Endometrial microvascular endothelial cells (primary cell): Measurements from ENCODE around the gene TSSK6. TPM values are rescaled to one million over a fixed set of nuclear protein-coding genes. Genes with fewer than 3 reads are reported as not detected.

Source experiments
- in situ Hi-C: cut with HindIII; loops from 2 replicates; pipeline ENCODE4 v1.10.0; 2017; ENCODE audit warnings: low sequenced_read_pairs, low pct_unique_long_range_greater_than_20kb; ENCODE audit errors: inconsistent ontology term
- total RNA-seq: library from RNA; depleted of rRNA; stranded (reverse); fragments of >200 nt; gene quantifications from one replicate; pipeline ENCODE4 v1.2.3, GENCODE V29; 2015; ENCODE audit errors: inconsistent ontology term

TSSK6 gene
- total RNA-seq, 1 donor from 2014 or later = 0.09 TPM

DNA sequence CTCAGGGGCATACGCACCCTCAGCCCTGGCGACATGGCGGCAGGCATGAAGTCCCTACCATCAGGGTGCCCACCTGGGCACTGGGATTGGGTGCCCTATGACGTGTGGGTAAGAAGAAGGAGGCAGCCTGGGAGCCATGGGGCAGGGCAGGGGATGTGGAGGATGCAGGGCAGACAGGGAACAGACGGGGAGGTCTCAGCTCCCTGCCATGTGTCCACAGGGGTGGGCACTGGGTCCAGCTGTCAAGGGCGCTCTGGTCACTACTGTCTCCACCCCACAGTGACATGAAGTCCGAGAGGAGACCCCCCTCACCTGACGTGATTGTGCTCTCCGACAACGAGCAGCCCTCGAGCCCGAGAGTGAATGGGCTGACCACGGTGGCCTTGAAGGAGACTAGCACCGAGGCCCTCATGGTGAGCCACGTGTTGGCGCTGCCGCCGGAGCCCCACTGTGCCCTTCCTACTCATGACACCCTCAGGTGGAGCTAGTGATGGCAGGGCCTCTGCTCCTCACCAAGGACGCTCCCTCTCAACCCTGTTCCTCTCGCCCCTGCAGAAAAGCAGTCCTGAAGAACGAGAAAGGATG, 23.2 kb downstream of the TSSK6 start:
- in situ Hi-C loops = no loop called here

DNA sequence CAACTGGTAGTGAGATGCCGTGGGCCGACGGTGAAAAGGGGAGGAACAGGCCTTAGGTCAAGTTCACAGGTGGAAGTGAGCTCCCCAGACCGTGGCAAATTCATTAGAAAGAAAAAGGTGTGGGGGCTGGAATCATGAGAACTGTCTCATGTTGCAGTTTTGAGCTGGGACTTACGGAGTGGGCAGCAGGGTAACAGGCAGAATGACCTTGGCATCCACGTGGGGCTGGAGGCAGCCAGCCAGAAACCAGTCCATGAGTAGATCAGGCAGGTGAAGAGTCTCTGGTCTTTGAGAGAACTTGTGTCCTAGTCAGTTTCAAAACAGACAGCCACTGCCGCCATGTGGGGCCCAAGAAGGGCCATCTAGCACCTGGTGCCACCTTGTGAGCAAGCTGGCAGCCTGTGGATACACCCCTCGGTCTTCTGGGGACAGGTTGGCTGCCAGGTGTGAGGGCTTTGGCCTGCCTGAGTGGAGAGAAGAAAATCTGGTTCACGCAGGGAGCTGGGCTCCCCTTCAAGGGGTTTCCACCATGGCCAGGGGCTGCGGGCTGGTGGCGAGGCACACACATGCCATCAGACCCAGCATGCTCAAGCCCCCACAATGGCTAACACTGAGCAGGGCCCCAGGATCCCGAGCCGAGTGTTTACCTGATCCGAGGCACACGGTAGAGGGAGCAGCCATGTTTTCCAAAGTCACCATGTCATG, 23.9 kb downstream of the TSSK6 start:
- in situ Hi-C loops = no loop called here

DNA sequence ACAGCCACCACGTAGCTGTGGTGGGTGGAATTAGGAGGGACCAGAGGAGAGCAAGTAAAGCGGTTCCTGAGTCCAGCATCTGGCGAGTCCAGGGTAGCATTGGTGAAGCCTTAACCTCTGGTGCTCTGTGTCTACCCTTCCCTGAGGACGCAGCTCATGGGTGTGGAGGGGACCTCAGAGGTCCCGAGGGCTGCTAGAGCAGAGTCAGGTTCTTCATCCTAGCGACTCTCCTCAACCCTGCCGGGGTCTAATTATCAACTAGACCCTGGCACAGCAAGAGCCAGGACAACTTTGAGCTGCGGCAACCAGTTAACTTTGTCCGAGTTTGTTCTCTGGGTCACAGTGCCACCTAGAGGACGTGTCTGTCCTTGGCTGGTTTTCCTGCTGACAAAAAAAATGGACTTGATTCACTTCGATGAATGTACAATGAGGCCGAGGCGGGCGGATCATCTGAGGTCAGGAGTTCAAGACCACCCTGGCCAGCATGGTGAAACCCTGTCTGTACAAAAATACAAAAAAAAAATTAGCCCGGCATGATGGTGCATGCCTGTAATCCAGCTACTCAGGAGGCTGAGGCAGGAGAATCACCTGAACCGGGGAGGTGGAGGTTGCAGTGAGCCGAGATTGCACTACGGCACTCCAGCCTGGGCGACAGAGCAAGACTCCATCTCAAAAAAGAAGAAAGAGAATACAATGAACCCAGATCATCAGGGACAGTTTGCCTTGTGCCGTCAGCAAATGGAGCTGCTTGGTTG, 25.0 kb downstream of the TSSK6 start:
- in situ Hi-C loops = no loop called here

DNA sequence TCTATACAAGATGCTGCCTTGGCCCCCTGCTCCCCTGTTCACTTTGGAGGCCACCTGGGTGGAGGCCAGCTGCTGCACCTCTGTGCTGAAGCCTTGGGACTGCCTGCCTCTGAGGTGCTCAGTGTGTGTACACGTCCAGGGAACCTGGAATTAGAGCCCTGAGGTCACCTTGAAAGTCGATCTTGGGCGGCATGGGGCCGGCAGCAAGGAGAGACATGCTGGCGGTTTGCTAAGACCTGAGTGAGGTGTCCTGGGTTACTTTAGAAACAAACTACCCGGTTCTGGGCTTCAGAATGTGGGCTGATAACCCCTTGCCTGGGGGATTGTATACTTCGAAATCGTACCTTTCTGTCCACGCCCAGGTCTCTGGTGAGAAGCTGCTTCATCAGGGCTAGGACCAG, 25.5 kb downstream of the TSSK6 start:
- in situ Hi-C loops = no loop called here

DNA sequence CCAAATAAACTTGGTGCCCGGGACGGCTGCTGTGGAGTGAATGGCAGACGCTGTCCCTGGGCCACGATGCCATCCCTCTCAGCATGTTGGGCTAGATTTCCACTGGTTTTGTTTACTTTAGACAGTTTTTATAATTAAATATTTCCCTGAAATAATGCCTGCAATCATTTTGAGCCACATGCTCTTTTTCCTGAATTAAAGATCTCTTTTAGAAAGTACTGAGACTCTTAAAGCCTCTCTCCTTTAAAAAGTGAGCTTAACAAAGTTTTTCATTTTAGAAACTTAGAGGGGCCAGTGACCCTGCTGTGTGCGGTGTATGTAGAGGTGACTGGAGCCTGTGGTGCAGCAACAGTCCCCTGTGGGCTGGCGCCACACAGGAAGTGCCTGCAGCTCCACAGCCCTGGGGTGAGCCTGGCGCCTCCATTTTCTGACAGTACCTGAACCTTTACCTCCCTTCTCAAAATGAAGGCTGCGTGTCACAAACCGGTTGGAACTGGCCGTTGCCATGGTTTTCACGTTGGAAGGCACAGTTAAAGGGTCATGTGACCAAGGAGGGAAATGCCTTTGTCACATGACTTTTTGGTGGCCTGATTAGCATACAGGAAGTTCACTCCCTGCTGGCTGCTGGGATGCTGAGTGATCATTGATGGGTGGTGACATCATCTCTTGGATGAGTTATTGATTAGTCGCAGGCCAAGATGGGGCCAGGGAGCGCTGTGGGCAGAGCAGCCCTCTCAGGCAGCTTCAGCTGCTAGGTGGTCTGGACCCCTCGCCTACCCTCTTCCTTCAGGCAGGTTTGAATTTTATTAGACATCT, 26.3 kb downstream of the TSSK6 start:
- in situ Hi-C loops = no loop called here

DNA sequence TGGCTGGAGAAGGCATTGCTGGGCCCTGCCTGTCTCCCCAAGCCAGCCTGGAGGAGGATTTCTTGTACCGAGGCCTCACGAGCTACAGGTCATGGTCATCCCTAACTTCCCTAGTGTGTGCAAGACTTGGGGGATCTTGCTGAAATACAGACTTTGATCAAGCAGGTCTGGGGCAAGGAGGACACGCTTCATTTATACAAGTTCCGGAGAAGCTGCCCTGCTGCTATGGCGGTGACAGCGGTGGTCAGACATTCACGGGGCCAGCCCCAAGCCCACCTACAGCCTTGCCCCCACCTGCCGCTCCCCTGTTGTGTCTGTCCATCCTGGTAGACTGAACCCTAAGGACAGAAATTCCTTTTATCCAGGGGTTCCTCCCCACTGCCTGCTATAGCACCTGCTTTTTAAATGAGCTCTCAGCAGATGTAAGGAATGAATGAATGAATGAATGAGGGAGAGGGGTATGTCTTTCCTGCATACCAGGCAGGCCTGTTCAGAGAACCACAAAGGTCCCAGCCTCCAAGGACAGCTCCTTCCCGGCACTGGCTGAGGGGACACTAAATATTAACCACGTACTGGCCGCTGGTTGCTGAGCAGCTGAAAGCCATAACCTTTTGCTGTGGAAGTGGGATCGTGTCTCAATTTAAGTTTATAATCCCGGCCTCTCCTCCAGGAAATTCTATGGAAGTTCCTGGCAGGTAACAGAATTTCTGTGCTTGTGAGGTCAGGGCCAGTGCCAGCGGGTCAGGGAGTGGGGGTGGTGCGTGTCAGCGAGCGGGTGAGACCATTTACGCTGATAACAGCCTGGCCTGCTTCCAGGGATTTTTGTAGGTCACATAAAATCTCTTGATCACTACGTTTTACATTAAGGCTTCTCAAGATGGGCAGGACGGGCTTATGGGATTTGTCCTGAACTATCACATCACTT, 27.1 kb downstream of the TSSK6 start:
- in situ Hi-C loops = no loop called here

DNA sequence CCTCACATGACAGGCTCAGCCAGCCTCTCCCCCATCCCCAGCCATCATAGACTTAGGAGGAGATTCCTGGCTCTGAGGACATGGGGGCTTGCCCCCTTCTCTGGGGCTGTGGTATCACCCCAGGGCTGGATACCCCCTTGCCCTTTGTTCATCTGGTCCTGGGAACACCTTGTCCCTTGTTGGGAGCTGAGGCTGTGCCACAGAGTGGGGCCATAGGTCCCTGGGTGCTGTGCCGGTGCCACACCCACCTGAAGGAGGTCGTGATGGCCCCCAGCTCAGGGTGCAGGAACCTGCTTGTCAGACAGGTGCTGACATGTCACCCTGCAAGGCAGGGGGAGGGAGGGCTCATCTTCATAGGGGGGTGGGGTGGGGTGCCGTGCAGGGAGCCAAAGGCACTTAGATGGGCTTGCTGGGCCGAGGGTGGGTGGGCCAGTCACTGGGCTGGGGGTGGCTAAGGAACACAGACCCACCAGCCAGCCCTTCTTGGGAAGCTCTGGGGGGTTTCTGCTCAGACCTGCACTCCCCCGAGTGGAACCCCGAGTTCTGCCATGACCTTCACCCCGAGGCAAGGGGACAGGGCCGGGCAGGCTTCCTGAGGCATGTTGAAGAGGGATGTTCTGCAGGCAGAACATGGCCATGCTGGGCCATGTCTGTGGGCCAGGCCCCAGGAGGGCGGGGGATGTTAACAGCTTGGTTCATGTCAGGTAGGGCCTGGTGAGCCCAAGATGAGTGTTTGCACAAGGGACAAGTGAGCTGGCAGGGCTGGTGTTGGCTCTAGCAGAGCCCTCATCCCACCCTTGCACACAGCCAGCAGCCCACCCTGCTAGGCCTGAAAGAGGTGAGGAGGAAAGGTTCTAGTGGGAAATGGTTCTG, 28.0 kb downstream of the TSSK6 start:
- in situ Hi-C loops = no loop called here

DNA sequence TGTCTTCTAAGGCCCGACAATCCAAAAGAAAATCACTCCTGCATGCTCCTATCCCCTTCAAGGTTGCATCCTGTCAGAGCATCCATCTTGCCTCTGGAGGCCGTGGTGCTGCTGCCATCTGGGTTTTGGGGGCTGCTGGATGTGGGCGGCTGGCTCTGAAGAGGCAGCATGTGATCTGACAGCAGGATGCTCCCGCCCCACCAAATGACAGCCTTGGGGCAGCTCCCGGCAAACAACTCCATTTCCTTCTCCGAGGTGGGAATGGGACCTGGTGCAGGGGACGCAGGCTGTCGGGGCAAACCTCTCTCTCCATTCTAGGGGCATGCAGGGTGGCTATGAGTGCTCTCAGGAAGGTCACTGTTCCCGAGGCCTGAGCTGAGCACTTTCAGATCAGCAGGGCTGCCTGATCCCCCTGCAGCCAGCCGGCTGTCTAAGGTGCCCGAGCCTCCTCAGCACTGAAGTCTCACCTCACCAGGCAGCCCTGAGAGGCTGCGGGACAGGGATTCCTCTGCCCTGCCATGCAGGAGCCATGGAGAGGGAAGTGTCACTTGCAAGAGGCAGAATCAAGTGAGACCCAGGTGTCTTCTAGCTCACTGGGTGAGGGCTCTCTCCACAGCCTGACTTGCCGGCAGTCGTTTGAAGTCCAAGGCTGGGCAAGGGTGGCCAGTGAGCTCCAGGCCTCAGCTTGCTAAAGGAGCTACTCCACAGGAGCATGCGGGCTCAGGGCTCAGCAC, 28.8 kb downstream of the TSSK6 start:
- in situ Hi-C loops = no loop called here

DNA sequence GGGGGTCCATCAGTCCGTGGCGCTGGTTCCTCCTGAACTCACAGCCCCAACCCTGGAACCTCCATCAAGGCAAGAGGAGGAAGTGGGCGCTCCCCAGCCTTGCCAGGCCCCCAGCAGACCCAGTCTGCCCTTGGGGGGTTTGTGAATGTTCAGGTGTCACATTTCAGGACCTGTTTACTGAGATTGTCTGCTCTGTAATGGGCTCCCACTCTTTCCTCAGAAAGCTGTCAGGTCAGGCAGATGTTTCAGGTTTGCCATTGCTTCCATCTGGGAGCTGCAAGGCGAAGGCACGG, 29.4 kb downstream of the TSSK6 start:
- in situ Hi-C loops = no loop called here

DNA sequence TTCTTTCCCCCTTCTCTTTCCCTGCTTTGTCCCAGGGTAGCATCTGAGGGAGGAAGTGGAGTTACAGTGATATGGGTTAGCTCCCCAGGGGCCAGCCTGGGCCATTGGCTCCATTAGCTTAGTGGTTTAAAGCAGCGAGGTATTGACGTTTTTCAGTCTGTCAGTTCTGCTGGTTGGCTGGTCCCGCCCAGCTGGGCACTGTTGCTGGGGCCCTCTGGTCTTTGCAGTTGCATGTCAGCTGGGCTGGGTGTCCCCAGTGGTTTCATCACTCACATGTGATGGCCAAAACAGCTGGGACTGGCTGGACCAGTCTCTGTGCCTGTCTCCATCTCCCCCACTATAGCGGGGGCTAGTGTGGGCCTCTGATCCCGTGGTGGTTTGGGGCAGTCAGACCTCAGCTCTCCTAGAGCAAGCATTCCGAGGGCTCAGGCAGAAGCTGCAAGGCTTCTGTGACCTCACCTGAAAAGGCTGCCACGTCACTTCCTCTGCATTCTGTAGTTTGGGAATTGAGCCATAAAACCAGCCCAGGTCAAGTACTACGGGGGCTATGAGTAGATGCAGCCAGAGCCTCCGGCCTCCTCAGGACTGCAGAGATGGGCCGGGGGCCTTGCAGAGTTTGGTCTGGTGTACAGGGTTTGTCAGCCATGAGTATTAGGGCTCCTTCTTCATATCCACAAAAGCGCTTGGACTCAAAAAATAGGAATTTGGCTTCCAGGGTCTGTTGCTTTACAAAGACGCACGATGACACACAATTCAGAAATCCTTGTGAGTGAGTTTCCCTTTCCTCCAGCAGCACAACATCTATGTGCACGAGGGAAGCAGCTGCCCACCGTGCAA, 30.0 kb downstream of the TSSK6 start:
- in situ Hi-C loops = no loop called here

DNA sequence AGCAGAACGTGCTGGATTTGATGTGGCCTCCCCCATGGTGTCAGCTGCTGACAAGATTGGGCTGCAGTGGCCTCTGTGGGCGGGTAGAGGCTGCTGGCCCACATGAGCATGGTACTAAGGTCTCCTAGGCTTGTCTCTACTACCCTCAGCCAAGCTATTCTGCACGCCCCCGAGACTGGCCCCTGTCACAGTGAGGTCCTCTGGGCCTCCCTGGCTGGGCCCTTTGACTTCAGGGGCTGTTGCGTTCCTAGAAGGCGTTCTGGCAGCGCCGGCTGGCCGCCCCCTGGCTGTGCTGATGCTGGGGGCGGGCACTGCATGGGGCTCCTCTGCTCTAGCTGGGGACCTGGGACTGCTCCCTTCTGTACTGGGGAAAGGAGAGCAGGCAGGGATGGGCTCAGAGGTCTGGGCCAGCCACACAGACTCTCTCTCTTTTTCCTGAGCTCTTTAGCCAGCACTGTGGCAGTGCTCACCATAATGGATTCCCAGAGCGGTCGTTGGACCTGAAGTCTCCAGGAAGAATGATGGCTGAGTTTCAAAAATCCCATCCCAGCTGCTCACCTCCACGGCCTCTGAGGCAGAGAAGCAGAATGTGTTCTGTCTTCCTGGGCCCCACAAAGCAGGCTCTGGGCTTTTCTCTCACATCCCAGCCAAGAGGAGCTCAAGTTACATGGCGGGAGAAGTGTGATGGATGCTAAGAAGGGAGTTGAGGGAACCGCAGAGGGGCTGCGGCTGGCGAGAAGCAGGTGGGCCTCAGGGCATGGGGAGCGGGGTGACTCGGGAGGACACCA, 32.3 kb downstream of the TSSK6 start:
- in situ Hi-C loops = no loop called here

DNA sequence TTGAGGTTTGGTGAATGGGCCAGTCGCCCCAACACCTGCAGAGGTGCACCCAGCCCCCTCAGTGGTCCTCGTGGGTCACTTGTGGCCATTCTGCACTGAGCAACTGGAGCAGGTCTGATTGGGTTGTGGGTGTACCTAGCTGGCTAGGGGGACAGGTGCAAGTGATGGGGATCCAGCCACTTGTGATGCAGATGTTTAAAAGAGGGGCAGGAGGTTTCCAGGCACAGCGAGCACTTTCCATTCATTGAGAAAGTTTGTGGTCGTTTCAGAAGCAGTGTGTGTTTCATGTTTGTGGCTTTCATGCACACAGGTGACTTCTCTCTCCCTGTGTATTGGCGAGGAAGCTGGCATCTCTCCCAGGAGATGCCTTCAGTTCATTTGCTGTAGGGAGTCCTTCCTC, 34.7 kb downstream of the TSSK6 start:
- in situ Hi-C loops = no loop called here

DNA sequence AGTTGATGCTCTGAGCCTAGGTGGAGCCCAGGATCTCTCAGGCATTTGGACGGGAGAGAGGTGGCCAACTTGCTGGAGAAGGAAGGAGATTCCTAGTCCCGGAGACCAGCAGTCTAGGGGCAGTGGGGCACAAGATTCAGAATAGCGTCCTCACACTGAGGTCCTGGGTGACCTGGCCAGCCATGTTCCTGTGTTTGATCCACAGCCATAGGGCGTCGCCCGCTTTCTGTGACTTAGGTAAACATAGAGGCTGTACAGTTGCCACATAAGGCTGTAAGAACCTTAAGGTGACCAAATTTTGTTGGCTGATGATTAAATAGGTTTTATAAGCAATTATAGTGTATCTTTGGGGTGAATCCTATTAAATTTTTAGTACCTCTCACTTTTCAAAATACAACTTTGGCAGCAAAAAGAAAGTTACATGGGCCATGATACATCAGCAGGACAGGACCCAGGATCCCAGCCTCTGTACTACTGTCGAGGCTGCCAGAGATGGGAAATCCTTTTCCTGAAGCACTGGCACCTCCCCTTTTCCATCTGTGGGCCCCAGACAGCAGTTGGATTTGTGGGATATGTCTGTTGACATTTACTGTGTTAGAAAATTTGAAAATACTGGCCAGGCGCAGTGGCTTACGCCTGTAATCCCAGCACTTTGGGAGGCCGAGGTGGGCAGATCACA, 37.5 kb downstream of the TSSK6 start:
- in situ Hi-C loops = no loop called here

DNA sequence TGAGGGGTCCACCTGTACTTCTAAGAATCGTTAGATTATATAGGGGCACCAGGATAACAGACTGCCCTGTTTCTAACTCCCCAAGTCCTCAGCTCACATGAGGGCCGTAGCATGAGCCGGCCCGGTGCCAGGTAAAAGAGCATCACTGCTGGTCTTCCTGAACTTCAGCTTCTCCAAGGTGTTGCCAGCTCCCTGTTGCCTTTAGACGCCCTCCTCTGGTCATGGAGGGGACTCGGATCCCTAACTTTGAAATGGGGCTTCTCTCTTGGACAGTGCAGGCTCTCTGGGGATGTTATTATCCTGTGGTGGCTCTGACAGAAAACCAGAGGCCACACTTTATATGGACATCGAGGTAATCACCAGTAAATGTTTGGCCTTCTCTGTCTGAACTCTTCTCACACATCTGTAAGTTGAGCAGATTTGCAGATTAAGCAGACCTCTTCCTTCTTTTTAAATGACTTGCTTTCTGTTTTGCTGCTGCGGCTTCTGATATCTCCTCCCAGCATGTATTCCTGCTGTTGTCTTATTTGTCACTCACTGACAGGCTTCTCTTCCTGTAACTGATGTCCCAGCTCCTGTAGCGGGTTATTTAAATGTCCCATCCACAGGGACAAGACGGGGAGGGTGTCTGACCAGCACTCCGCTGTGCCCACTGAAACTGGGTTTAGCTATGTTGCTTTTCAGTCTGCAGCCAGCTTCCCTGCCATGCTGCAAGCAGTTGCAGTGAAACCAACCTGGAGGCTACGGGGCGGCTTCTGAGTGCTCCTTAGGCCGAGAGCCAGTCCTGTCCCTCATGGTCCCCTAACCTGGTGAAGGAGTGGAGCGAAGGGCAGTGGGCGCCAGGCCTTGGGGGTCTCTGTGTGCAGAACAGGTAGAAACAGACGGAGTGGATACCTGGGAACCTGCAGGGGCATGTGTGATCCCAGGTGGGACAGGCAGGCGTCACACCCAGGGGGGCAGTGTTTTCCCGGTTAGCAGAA, 39.2 kb downstream of the TSSK6 start:
- in situ Hi-C loops = no loop called here
